Brain microvascular endothelial cell (primary cell): ENCODE data around the gene TSPAN5.

Experiments
- DNase-seq: peaks from one replicate; pipeline ENCODE4 v3.0.0-alpha.2; 2020
- H3K27ac ChIP-seq: fragments of 250-450 bp; sonication (Bioruptor Pico); 2 replicates; pipeline ENCODE4 v1.5.1; 2020; ENCODE audit warnings: mild to moderate bottlenecking, moderate library complexity
- H3K27me3 ChIP-seq: fragments of 250-450 bp; sonication (Bioruptor Pico); replicated peaks from 2 replicates; pipeline ENCODE4 v1.5.1; 2020; ENCODE audit warnings: mild to moderate bottlenecking
- H3K36me3 ChIP-seq: fragments of 250-450 bp; sonication (Bioruptor Pico); replicated peaks from 2 replicates; pipeline ENCODE4 v1.5.1; 2020; ENCODE audit warnings: mild to moderate bottlenecking
- H3K4me3 ChIP-seq: 2 replicates; pipeline ENCODE4 v1.5.1; 2011; ENCODE audit warnings: low read depth, mild to moderate bottlenecking, control low read depth, low read length, moderate library complexity
- CTCF ChIP-seq: IDR thresholded peaks from 2 replicates; pipeline ENCODE4 v1.5.1; 2011; ENCODE audit warnings: low read depth, mild to moderate bottlenecking, moderate library complexity, low read length, control low read depth, inconsistent platforms; ENCODE audit errors: missing control alignments
- in situ Hi-C: cut with HindIII; loops from 2 replicates; pipeline ENCODE4 v1.10.0; 2017; ENCODE audit warnings: low sequenced_read_pairs, low pct_ligation_motif_present

TSPAN5 gene

DNA sequence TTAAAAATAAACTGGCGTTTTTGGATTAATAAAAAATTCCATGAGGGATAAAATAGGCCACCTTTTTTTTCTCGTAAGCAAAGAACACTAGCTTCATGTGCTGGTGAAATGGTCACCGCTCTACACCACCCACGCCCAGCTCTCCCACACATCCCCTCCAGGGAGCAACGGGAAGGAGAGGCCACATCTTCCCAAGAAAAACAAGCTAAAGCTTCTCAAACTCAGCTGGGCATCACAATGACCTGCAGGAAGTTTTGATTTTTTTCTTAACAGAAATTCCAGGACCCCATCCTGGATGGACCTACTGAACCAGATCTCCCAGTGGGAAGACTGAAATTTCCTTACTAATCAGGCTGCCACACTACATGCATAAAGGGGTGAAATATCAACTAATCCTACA is 9.8 kb downstream of the TSPAN5 start:
- in situ Hi-C loops = no loop called here
- TF ChIP-seq CTCF = no peak
- no peak for DNase-seq
- no peak overlapping the region for H3K4me3 ChIP-seq
- no peak overlapping the region for H3K27ac ChIP-seq
- no peaks in the 10 kb centered on the region for H3K27me3 ChIP-seq
- H3K36me3 ChIP-seq = no peaks in the 10 kb centered on the region

- TF ChIP-seq CTCF = no peak
- in situ Hi-C loops = no loop called here
- no peak overlapping the region for H3K4me3 ChIP-seq
- no peak for DNase-seq
- H3K36me3 ChIP-seq = no peaks in the 10 kb centered on the region
- H3K27ac ChIP-seq = no peak overlapping the region
- no peaks in the 10 kb centered on the region for H3K27me3 ChIP-seq
Observed at GRCh38 chr4:98646422-98646821, 12.0 kb downstream of the TSPAN5 start.

- no peaks in the 10 kb centered on the region for H3K27me3 ChIP-seq
- no peak for DNase-seq
- in situ Hi-C loops = no loop called here
- no peak for TF ChIP-seq CTCF
- H3K27ac ChIP-seq = no peak overlapping the region
- no peak overlapping the region for H3K4me3 ChIP-seq
- H3K36me3 ChIP-seq = no peaks in the 10 kb centered on the region
Observed at GRCh38 chr4:98645527-98645926, 12.9 kb downstream of the TSPAN5 start.

- Histone ChIP-seq H3K27me3 (no peaks in the 10 kb centered on the region), H3K36me3 (no peaks in the 10 kb centered on the region), H3K4me3 (no peak overlapping the region), H3K27ac (peak overlapping the region; percentile 14)
- no peak for TF ChIP-seq CTCF
- no peak for DNase-seq
- in situ Hi-C loops = no loop called here
Observed at GRCh38 chr4:98643755-98644154, 14.7 kb downstream of the TSPAN5 start.

DNA sequence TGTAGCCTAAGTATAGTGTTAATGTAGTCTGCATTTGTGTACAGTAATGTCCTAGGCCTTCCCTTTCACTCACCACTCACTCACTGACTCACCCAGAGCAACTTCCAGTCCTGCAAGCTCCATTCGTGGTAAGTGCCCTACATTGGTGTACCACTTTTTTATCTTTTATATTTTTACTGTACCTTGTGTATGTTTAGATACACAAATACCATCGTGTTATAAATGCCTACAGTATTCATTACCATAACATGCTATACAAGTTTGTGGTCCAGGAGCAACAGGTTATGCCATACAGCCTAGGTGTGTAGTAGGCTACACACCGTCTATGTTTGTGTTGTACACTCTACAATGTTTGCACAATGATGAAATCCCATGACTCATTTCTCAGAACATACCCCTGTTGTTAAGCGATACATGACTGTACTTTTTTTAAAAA is 15.4 kb downstream of the TSPAN5 start:
- Histone ChIP-seq H3K27ac (peak overlapping the region; percentile 14), H3K36me3 (no peaks in the 10 kb centered on the region), H3K4me3 (no peak overlapping the region), H3K27me3 (no peaks in the 10 kb centered on the region)
- in situ Hi-C loops = no loop called here
- no peak for TF ChIP-seq CTCF
- DNase-seq = peak; percentile 78

- Histone ChIP-seq H3K4me3 (no peak overlapping the region), H3K27me3 (no peaks in the 10 kb centered on the region), H3K27ac (peak overlapping the region; percentile 14), H3K36me3 (no peaks in the 10 kb centered on the region)
- TF ChIP-seq CTCF = no peak
- in situ Hi-C loops = no loop called here
- DNase-seq = no peak
Observed at GRCh38 chr4:98641906-98642668, 16.3 kb downstream of the TSPAN5 start.
